HG02938 (cell line): ENCODE results near the gene PCCA.
"Not testable (repeated sequence)": the region's sequence is repeated elsewhere in the genome, so short reads cannot be mapped to it uniquely, and the experiment has no call there.

ENCODE experiments used
- ATAC-seq: cut with Tn5 transposase; IDR thresholded peaks from one replicate; pipeline ENCODE4 v1.9.1; 2021; ENCODE audit warnings: mild to moderate bottlenecking, moderate library complexity; ENCODE audit not compliant: unreplicated experiment

Gene PCCA

DNA sequence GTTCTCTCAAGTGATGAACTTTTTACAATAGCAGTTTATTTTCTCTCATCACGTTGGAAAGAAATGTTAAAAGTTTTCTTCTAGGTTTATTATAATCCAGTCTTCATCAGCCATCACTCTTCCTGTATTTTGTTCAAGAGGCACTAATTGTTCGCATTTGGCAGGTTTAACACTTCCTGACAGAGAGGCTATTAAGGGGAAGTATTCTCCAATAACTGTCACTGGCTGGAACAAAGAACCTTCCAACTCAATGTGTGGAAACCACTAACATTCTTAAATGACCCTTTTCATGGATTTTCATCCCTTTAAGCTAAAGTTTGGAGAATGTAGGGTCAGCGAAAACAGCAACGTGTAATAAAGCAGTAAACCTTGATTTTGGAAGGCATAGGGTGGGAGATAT, 145.1 kb downstream of the PCCA start:
- no peak for ATAC-seq

DNA sequence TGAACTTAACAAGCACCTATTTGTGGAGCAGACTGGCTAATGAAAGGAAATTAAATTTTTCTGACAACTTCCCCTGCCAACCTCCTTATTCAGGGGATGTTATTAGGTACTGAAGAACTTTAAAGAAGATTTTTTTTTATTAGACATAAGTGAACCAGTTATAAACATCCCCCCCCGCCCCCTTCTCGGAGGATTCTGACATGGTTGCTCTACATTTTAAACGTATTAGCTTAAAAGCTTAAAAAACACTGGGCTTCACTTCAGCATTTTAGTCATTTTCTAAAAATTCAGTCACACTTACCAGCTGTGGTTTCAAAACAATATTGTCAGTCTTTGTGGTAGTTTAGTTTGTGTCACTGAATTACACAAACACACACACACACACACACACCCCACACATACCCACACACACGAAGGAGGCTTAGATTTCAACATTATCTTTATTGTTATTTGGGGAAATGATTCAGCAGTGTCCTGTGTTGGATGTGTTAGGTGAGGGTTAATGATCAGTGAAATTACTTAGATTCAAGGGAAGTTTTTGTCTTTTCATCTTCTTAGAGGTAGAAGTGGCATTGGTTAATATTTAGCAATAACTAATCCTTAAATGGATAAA, 145.7 kb downstream of the PCCA start:
- ATAC-seq = no peak

DNA sequence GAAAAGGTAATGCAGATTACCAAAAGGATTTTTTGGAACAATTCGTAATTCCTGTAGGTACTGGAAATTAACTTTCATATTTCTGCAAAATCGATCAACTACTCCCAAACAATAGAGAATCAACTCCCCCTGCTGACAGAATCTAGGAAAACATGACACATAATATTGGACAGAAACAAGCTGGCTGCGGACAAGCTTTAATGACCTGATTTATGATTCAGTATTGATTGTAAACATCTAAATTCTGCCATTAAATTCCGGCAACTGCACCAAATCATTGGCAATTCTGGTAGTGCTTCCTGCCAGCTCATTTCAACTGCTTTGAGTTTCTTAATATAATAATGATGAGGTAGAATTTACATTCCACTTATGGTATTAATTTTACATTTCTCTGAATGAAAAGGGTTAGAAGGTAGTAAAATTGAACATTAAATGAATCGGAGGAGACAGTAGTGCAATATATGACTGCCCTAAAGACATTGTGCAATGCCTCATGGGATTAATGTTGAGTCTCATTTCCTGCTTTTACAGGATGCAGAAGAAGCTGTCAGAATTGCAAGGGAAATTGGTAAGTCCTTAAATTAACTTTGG, 146.5 kb downstream of the PCCA start:
- ATAC-seq = no peak

DNA sequence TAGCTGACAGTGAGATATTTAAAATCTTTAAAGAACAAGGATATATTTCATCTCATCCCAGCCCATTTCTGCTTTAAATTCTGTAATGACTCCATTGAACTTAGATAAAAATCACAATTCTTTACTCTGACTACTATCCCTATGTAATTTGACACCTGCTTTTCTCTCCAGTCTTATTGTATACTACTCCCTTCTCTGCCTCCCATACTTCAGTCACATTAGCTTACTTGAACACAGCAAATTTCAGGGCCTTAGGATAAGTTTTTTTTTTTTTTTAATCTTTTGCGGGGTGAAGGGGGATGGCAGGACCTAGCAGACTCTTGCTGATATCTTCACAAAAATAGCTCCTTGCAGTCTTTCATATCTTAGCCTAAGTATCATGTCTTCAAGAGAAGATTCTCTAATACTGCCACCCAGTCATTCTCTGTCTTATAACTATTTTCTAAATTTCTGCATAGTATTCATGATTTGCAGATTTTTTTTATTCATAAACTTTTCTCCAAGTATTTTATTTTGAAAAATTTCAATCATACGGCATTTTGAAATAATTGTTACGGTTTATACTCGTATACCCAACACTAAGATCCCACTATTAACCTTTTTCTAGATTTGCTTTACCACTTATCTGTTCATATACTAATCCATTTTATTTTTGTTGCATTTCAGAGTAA, 151.4 kb downstream of the PCCA start:
- ATAC-seq = no peak

DNA sequence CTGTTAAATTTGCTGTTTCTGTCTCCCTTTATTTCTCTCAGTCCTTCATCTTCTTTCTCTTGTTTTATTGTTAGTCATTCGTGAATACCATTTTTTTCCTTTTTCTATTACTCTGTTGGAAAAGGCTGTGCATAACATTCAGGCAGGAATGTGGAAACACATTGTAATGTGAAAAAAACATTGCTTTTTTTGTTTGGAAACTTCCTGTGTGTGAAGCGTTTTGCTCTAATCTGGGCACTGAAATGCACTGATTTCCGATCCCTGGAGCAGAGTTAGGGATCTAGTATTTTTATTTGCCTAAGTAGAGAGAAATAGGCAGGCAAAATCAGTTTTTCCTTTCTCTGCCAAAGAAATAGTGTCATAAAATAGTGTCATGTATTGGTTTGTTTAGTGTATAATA, 155.5 kb downstream of the PCCA start:
- ATAC-seq = no peak

DNA sequence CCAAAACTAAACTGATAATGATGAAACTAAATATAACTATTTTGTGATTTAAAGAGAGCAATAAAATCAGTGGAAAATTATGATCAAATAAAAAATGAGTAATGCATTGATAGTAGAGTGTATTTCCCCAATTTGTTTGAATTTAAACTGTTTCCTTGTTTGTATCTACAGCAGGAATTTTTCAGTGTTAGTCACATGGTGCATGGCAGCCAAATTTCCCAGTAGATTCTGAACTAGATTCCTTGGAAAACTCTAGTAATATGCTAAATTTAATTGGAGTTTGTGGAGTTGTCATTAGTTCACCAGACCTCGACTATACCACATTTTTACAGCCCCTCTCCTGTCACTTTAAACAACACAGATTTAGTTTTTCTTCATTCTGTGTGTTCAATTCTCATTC, 156.2 kb downstream of the PCCA start:
- ATAC-seq = no peak

DNA sequence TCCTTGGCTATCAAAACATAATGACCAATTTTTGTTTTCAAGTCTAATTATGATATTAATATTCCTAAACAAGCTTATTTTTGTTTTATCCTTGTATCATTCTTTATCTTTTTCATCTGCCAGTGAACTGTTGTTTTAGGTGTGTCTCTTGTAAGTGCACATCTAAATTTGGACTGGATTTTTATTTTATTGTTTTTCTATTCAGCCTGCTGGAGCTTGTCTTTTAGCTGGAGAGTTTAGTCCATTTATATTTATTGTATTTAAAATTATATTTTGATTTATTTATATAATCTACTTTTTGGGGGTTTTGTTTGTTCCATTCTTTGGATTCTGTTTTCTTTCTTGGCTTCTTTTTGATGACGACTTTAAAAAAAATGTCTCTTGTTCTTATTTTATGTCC, 159.0 kb downstream of the PCCA start:
- ATAC-seq = no peak

DNA sequence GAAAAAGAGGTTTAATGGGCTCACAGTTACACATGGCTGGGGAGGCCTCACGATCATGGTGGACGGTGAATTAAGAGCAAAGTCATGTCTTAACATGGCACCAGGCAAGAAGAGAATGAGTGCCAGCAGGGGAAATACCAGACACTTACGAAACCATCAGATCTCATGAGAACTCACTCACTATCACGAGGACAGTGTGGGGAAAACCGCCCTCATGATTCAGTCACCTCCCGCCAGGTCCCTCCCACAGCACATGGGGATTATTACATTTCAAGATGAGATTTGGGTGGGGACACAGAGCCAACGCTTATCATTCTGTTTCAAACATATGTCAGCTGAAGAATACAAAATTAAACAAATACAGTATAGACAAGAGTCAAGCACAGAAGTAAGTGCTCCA, 165.1 kb downstream of the PCCA start:
- ATAC-seq = no peak

DNA sequence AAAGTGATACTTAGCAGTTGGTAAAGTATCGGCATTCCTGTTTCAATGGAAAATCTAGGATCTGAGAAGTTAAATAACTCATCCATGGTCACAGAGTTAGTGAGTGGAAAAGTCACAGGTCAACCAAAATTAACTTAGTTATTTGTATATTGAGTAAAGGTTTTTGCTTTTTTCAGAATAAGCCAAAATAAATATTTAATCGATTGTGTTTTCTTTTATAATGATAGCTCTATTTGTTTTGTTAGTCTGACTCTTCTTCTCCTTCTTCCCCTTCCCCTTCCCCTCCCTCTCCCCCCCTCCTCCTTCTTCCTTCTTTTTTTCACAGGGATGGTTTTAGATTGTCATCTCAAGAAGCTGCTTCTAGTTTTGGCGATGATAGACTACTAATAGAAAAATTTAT, 173.5 kb downstream of the PCCA start:
- ATAC-seq = no peak

DNA sequence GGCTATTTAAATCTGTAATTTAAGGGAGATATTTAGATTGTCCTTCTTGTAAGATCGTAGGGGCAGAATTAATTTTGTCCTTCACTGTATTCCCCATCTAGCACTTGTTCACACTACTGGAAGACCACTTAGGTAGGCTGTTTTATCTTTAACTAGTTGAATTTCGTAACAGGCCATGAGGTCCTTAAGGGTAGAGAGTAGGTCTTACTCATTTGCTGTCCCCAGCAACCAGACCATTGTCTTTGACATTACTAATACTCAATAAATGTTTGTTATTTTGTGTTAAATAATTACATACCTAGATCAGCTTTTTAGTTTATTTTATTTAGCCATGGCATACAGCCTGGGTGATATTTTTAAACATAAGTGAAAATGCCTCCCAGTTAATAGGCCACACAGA, 177.1 kb downstream of the PCCA start:
- no peak for ATAC-seq

DNA sequence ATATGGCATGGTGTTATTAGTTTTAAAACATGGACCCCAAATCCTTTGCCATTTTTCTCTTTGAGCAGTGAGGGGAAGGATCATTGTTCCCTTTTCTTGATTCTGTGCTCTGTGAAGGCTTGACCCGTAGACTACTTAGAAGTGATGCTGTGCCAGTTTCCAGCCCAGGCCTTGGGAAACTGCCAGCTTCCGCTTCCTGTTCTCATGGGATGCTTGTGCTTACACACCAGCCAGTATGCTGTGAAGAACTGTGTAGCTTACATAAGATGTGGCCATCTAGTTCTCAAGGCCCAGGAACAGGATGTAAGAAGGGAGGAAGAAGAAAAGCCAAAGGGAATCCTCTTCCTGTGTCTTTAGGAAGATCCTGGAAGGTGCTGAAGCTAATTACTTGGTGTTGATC, 180.9 kb downstream of the PCCA start:
- ATAC-seq = no peak

DNA sequence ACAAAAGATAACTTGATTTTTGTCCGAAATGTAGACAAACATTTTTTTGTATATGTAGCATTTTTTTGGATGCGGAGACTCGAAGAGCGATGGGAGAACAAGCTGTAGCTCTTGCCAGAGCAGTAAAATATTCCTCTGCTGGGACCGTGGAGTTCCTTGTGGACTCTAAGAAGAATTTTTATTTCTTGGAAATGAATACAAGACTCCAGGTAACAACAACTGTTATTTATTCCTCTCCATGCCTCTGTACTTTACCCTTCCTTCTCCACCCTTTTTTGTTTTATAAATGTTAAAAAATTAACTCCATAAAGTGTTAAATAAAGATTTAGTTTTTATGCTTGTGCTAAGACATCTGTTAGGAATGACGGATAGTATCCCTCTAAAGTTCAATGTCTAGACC, 184.2 kb downstream of the PCCA start:
- ATAC-seq = no peak

DNA sequence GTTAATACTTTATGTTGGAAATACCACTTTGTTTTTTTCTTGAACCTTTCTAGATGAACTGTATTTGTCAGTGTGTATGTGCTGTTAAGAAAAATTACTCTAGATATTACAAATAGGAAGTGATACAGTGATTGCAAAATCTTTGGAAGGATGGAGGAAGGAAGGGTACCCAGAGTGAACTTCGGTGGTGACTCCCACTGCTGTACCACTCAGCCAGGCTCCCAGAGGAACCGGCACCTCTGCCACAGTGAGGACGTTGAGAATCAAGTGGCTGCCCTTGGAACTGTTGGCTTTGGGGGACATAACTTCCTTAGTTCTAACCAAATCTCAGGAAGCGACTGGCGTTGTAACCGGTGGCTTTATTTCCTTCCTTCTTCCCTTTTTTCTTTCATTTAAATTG, 184.7 kb downstream of the PCCA start:
- no peak for ATAC-seq

DNA sequence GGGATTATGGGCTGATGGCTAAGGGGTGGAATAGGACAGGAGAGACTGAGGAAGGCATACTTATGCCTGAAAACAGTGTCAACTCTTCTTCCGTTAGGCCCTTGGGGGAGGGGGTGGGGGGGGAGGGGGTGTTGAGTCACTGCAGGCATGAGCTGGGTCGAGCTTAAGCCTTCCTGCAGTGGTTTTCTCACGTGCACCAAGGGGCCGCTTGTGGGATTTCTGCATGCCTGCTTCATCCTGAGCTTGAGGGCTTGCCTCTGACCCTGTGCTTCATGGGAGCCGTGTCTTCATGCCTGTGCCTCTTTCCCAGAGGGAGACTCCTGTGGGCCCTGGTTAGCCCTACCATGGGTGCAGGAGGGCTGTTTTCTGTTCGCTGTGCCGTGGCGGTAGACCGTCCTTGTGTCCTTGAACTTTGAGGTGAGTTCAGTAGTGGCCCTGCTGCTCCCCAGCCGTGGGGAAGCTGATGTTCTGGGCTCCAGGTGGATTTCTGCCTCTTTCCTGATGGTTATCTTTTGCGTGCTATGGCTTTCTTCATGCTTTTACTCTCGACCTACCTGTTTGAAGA, 186.1 kb downstream of the PCCA start:
- ATAC-seq = no peak

DNA sequence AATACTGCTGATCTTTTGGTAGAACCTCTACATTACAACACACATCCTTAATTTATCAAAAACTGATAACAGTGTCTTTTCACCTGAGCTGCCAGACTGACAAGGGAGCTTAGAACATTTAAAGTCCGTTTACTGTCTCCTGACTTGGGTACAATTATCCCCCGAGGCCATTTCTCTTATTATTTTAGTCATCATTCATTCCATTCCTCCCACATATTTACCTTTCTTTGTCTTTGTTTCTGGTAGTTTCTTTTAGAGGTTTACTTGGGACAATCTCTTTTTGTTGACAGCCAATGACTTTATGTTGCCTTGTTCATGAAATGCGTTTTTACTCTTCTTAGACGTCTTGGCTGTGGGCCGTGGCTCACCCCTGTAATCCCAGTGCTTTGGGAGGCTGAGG, 186.9 kb downstream of the PCCA start:
- no peak for ATAC-seq

DNA sequence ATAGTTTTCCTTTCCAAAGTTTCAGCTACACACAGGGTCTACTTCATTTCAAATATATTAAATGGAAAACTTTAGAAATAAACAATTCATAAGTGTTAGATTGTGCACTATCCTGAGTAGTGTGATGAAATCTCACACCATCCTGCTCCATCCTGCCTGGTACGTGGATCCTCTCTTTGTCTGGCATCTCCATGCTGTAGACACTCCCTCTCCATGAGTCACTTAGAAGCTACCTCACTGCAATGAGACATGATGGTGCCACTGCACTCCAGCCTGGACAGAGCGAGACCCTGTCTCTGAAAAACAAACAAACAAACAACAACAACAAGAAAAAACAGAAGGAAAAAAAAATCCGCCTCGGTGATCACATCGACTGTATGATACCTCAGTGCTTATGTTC, 191.8 kb downstream of the PCCA start:
- no peak for ATAC-seq

DNA sequence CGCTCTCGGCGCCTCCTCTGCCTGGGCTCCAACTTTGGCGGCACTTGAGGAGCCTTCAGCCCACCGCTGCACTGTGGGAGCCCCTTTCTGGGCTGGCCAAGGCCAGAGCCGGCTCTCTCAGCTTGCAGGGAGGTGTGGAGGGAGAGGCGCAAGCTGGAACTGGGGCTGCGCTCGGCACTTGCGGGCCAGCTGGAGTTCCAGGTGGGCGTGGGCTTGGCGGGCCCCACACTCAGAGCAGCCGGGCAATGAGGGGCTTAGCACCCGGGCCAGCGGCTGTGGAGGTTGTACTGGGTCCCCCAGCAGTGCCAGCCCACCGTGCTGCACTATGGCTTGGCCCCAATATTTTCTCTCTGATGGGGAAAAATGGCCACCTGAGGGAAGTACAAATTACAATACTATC, 193.4 kb downstream of the PCCA start:
- ATAC-seq = not testable (repeated sequence)

DNA sequence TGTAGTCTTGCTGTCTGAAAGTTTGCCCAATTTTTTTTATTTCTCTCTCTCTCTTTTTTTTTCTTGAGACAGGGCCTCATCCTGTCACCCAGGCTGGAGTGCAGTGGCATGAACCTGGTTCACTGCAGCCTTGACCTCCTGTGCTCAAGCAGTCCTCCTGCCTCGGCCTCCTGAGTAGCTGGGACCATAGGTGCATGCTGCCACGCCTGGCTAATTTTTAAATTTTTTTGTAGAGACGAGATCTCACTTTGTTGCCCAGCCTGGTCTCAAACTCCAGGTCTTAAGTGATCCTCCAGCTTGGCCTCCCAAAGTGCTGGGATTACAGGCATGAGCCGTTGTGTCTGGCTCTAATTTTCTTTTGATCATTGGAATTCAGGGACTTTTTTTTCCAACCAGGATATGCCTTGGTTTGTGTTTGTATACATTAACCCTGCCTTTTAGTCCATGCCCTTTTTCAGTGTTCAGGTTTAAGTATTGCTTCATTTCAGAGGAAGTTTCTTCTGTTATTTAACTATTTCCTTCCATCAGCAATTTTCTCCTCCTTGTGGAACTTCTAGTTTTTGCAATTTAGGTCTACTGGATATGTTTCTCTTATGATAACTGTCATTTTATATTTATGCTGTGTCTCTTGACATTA, 201.4 kb downstream of the PCCA start:
- ATAC-seq = no peak

DNA sequence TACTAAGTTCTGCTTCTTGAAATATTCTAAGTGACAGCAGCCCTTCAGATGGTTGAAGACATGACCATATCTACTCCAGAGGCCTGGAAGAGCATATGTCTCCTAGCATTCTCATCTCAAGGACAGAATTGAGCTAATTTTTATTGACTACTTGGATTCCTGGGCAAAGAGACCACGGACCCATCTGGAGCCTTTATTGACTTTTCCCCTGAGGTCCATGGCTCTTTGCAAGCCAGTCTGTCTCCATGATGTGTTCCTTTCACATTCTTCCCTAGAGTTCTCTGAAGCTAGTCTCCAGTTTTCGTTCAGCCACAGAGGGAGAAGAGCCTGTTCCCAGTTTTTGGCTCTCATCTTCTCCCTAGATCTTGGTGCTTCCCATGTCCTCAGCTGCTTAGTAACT, 202.7 kb downstream of the PCCA start:
- ATAC-seq = no peak

DNA sequence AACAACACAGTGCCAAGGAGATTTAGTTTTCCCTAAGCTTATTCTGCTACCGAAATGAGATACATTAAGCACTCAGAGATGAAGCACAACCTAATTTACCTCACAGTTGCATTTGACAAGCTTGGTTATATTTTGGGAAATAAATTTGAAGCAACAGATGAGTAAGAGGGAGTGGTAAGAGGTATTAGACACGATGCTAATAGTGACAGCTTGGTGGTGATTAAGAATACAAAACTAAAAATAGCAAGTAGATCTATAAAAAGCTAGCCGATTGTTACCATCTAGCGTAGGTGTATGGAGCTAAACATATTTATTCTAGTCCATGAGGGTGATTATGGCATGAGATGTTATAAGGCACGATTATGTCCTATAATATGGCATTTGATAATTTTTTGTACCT, 208.5 kb downstream of the PCCA start:
- ATAC-seq = no peak

DNA sequence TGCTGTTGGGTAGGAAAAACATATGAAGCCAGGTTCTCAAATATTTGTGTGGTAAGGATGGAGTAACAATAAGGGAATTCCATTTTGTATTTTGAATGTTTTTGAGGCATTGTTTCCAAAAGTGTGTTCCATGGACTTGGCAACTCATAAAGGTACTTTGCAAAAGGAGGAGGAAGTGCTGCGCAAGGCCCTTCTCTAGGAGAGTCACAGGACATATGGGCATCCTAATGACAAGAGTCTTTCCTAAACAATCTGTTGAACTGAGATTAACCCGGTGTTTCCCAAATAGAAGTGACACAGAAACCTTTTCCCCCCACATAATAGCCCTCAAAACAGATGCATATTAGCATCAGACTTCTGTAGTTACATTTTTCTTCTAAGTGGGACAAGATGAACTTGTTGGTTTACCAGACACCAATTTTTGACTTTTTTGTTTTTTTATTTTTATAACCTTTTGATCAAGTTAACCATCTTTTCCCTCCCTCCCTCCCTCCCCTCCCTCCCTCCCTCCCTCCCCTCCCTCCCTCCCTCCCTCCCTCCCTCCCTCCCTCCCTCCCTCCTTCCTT, 209.3 kb downstream of the PCCA start:
- ATAC-seq = no peak

DNA sequence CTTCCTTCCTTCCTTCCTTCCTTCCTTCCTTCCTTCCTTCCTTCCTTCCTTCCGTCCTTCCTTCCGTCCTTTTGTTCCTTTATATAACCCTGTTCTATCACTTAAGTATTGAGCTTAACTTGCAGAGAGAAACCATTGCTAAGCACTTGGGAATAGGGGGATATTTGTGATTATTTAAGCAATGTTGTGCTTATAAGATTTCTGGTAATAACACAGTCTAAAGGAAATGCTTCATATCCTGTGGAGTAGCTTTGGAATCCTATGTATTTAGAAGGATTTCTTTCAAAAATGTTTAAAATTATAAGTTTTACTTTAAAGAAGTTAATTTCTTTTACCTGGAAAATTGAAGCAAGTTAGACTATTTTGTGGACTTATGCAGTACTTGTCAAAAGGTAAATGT, 209.8 kb downstream of the PCCA start:
- no peak for ATAC-seq
